Activated T-cell treated with anti-CD3 and anti-CD28 coated beads for 24 hours (primary cell): ENCODE data around the gene IL36A.

ENCODE experiments used
- DNase-seq: peaks from one replicate; pipeline ENCODE4 v3.0.0-alpha.2; 2020; ENCODE audit warnings: low read depth

Gene IL36A

DNA sequence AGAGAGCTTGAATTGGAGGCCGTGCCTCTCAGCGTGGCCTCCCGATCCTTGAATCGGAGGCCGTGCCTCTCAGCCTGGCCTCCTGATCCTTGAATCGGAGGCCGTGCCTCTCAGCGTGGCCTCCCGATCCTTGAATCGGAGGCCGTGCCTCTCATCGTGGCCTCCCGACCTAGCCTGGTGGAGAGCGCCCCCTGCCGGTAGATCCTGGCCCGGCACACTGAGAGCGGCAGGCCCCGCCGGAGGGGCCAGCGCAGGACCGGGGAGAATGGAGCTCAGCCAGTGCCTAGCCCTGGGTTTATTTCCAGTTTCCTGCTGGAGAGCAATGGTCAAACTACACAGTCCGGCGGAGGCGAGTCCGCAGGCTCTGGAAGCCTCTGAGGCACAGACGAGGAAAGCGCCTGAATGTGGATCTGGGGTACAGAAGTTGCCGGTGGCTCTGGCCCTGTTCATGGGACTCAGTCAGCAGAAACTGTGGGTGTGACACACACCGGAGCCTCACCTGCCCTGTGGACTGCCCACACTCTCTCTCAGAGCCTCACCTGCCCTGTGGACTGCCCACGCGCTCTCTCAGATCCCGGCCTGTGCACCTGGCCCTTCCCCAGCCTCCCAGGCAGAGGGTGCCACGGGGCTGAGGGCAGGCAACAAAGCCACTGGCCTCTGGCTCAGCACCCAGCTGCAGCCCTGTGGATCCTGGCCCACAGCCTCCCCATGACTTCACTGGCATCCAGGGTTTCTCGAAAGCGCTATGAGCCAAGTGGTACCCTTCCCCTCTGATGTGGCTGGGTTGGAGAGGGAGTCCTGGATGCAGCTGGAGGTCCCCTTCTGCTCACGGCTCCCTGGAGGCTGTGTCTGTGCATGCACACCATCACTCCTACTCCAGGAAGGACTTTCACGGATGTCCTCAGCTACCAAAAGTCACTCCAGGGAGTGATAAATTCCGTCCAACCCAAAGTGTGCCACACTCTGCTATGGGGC lies 45.9 kb downstream of the IL36A start:
- no peak for DNase-seq

DNA sequence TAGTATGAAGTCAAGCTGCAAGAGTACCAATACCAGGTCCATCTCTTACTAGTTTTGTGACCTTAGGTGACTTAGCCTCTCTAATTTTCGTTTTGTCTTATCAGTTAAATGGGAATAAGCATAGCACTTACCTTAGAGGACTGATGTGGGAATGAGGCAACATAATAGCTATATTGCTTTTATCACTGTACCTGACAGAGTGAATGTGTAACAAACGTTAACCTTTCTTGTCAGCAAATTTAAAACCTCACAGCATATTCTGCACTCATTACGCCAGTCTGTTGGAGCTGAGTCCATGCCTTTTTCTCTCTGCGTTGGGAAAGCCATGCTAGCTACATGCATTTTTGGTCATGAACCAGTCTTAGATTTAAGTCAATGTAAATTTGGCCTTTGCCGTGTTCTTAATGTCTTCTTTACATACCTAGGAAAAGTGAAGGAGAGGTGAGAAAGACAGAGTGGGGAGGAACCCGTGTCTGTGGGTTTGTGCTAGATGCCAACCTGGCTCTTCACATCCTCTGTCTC lies 47.2 kb downstream of the IL36A start, which contains the start of gene IL36B:
IL36B (minus strand) TSS at position 472 of the 522 bp plus-strand sequence.
- no peak for DNase-seq

GRCh38 chr2:113053666-113054065 lies 48.4 kb downstream of the IL36A start:
- no peak for DNase-seq

DNA sequence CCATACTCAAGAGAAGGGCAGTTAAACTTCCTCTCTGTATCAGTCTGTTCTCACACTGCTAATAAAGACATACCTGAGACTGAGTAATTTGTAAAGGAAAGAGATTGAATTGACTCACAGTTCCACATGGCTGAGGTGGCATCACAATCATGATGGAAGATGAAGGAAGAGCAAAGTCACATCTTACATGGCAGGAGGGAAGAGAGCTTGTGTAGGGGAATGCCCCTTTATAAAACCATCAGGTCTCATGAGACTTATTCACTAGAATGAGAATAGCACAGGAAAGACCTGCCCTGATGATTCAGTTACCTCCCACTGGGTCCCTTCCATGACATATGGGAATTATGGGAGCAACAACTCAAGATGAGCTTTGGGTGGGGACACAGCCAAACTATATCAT lies 48.8 kb downstream of the IL36A start:
- DNase-seq = no peak

- DNase-seq = no peak
Measured at GRCh38 chr2:113056521-113056920, 51.3 kb downstream of the IL36A start.

GRCh38 chr2:113057117-113057516 lies 51.9 kb downstream of the IL36A start:
- no peak for DNase-seq
